T-helper 1 cell treated with Interleukin-12 subunit alpha and Interleukin-12 subunit beta and Interleukin-4 antibody, amounts not matched to agents 30 μg/mL and 1 μg/mL, for 36 hours (primary cell): ENCODE measurements around the gene TTN.

ENCODE experiments used
- H3K27ac Mint-ChIP-seq: one replicate; pipeline ENCODE4 v1.8.0; 2021; ENCODE audit warnings: mild to moderate bottlenecking, mixed read lengths
- H3K27me3 Mint-ChIP-seq: one replicate; pipeline ENCODE4 v1.8.0; 2021; ENCODE audit warnings: low read depth, mixed read lengths
- H3K36me3 Mint-ChIP-seq: one replicate; pipeline ENCODE4 v1.8.0; 2021; ENCODE audit warnings: low read depth, mixed read lengths
- H3K4me1 Mint-ChIP-seq: one replicate; pipeline ENCODE4 v1.8.0; 2021; ENCODE audit warnings: low read depth, mixed read lengths
- H3K4me3 Mint-ChIP-seq: one replicate; pipeline ENCODE4 v1.8.0; 2021; ENCODE audit warnings: mild to moderate bottlenecking, moderate library complexity, mixed read lengths
- H3K9me3 Mint-ChIP-seq: one replicate; pipeline ENCODE4 v1.8.0; 2021; ENCODE audit warnings: mixed read lengths

TTN gene

GRCh38 chr2:178479758-178480226 lies 327.4 kb downstream of the TTN start:
- peak overlapping the region; percentile 97 for H3K4me3 Mint-ChIP-seq
- peak overlapping the region; percentile 99 for H3K27ac Mint-ChIP-seq
- H3K27me3 Mint-ChIP-seq = no peaks in the 10 kb centered on the region
- no peaks in the 10 kb centered on the region for H3K9me3 Mint-ChIP-seq
- H3K36me3 Mint-ChIP-seq = peaks cover 5% of the 10 kb centered on the region
- peaks cover 45% of the 10 kb centered on the region for H3K4me1 Mint-ChIP-seq

DNA sequence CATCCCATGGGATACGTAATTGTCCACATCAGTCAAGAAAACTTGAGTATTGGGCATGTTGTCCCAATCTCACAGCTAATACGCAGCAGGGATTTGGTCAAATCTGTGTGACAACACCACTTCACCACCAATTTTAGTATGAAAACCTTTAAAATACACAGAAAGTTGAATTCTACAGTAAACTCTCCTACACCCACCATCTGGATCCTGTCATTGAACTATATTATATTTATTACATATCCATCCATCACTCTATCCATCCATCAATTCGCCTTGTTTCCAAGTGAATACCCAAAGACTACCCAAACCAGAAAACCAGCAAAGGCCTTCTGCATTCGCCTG lies 328.0 kb downstream of the TTN start:
- Mint-ChIP-seq H3K4me1 (peaks cover 41% of the 10 kb centered on the region), H3K27ac (peak overlapping the region; percentile 99), H3K4me3 (peak overlapping the region; percentile 97), H3K27me3 (no peaks in the 10 kb centered on the region), H3K9me3 (no peaks in the 10 kb centered on the region), H3K36me3 (peaks cover 5% of the 10 kb centered on the region)

DNA sequence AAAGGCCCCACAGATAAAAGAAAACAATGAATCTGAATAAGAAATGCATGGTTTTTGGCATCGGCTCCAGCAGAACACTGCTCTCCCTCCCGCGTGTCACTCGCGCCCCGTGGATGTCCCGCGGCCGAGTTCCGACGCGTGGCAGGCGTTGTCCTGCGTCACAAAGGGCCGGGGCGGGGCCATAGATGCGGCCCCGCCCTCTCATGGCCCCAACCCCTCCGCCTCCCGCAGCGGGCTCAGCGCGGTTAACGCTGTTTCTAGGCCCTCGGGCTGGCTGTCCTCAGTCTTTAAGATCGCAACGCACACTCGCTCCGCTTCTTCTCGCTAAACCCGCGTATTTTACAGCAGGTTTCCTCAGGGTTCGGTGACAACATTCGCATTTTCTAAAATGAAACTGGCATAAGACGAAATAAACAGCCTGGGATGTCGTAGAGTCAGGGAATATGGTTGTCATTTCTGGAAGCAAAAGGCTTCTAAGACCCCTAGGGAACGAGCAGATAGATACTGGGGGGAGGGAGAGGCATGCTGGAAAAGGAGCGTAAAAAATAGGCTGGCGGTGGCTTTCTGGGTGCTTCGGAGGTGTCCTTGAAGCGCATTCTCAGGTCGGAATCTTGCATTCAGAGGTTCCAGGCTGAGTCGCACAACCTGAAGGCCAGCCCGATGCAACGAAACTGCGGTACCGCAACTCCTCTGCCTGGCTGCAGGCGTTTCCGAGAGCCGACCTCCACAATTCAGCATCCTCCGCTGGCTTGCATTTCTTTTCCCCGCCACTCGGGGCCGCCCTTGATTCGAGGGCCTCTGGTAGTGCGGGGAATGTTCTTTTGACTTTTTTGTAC lies 328.6 kb downstream of the TTN start, which contains the start of gene FKBP7:
TSS of gene FKBP7 (minus strand) at position 162 of the 836 bp plus-strand sequence. CDS start at position 61, 101 bp downstream.
- Mint-ChIP-seq H3K4me3 (peak within 1 kb of the TSS; percentile 97), H3K27ac (peak within 1 kb of the TSS; percentile 99)

DNA sequence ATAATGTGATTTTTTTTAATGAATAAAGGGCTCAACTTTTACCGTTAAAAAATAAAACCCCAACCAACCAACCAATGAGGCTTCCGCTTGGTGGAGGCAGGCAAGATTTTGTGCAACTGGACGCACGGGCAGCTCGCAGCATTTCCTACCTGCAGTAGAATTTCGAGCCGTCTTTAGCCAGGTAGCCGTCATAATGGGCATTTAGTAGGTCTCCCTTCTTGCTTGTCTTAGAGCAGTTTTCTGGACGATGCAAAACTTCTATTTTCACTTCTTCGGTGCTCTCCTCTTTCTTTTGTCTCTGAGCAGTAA lies 329.1 kb downstream of the TTN start:
- H3K36me3 Mint-ChIP-seq = peaks cover 5% of the 10 kb centered on the region
- H3K27me3 Mint-ChIP-seq = no peaks in the 10 kb centered on the region
- H3K4me1 Mint-ChIP-seq = peaks cover 41% of the 10 kb centered on the region

More for the DNA sequence above, 328.6 kb downstream of the TTN start, which contains the start of gene FKBP7:
- no peaks in the 10 kb centered on the region for H3K27me3 Mint-ChIP-seq
- no peaks in the 10 kb centered on the region for H3K9me3 Mint-ChIP-seq
- H3K36me3 Mint-ChIP-seq = peaks cover 5% of the 10 kb centered on the region
- peaks cover 41% of the 10 kb centered on the region for H3K4me1 Mint-ChIP-seq

DNA sequence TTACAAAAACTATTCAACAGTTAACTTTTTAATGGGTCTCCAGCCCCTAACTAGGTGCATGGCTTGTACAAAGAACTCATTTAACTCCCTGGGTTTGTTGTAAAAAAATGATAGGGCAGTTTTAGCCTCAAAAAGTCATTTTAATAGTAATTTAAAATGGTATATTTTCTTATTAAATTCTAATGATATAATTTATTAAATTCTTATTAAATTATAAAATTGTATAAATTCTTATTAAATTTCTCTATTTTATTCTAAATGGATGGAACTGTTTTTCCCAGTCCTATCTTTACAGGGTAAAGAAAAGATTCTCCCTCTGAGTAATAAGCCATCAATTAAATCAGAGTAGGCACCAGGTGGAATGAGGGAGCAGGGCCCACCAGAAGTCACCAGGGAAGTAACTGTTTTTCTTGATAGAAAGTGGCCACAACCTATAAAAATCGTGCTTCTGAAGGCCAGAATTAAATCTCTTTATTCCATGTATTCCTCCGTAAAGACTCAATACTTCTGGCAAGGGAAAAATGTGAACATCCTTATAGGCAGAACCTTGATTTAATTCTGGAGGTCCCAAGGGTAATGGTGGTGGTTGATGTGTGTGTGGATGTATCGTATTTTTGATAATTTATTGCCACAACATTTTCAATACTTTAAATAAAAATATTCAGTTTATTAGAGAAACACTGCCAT lies 329.6 kb downstream of the TTN start:
- peak overlapping the region; percentile 99 for H3K27ac Mint-ChIP-seq
- no peaks in the 10 kb centered on the region for H3K27me3 Mint-ChIP-seq
- H3K4me3 Mint-ChIP-seq = peak overlapping the region; percentile 42
- peaks cover 36% of the 10 kb centered on the region for H3K4me1 Mint-ChIP-seq
- peaks cover 5% of the 10 kb centered on the region for H3K36me3 Mint-ChIP-seq
- H3K9me3 Mint-ChIP-seq = no peaks in the 10 kb centered on the region

More for the DNA sequence above, 329.1 kb downstream of the TTN start:
- H3K4me3 Mint-ChIP-seq = peak overlapping the region; percentile 97
- H3K9me3 Mint-ChIP-seq = no peaks in the 10 kb centered on the region
- H3K27ac Mint-ChIP-seq = peak overlapping the region; percentile 99

DNA sequence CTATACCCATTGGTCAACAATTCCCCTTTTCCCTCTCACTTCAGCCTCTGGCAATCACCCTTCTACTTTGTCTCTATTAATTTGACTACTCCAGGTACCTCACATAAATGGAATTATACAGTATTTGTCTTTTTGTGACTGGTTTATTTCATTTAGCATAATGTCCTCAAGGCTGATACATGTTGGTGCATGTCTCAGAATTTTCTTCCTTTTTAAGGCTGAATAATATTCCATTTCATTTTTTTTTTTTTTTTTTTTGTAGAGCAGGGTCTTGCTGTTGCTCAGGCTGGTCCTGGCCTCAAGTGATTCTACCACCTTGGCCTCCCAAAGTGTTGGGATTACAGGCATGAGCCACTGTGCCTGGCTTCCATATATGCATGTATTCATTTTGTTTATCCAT lies 330.7 kb downstream of the TTN start:
- no peaks in the 10 kb centered on the region for H3K9me3 Mint-ChIP-seq
- H3K27ac Mint-ChIP-seq = no peak overlapping the region
- H3K4me1 Mint-ChIP-seq = peaks cover 26% of the 10 kb centered on the region
- H3K4me3 Mint-ChIP-seq = no peak overlapping the region
- H3K27me3 Mint-ChIP-seq = no peaks in the 10 kb centered on the region
- H3K36me3 Mint-ChIP-seq = peaks cover 5% of the 10 kb centered on the region
